ENCODE measurements around the gene LAMC3.
"Not testable (repeated sequence)": the region's sequence is repeated elsewhere in the genome, so short reads cannot be mapped to it uniquely, and the experiment has no call there.

LAMC3 gene

DNA sequence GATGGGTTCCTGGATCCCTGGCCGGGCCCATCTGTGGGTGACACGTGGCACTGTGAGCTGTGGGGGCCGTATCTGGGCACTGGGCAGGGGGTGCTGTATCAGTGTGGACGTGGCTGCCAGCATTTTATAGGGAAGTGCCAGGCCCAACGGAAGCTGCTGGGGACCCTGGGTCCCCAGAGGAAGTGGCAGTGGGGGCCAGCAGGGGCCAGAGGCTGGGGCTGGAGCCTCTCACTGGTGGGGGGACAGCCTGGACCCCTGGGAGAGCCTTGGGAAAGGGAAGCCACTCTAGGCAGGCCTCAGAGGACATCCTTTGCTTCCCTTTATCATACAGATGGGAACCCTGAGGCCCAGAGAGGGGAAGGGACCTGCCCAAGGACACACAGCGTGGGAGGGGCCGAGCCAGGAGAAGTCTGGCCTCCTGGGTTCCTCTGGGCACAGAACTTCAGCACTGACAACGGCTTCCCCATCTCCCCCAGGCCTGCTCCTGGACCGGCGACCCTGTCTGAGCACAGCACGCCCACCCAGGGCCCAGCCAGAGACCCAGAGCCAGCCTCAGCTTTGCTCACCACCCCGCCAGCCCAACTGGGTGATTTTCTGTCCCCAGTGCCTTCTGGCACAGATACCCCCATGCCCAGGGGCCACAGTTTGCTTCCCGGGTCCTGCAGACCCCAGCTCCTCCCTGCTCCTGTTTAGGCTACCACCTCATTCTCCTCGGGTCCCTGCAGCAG is 15.5 kb upstream of the LAMC3 start:
- DNase-seq = no peak

DNA sequence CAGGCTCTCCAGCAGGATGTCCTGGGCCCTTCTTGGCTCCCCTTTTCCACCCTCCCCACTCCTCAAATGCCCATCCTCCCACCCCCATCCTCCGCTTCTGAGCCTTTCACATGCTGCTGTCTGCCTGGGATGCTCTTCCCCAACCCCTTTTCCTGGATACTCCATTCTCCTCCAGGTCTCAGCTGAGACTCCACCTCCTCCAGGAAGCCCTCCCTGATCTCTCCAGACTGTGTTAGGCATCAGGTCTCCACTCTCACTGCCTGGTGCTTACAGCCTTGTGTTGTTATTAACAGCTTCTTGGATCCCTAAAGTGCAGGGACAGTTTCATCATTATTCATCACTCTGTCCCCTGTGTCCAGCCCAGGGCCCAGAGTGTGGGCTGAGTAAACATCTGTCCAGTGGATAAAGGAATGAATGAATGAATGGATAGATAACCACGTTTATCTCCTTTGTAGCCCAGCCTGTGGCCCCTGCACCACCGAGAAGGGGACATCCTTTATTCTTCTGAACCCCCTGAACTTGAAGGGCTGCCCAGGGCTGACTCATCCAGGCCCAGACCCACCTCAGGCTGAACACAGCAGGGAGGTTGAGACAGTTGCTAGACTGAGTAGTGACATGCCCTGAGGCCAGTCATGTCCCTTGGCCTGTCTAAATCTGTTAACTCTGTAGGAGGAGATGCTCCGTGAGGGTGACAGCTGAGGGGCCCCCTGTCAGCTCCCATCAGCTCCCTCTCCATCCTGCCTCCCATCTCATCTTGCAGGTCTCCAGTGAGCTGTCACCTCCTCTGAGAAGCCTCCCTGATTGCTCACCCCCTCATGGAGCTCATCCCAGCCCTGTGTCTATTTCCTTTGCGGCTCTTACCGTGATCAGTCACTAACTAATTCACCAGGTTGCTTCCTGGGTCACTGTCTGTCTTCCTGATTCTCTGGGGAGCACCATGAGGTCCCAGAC is 14.6 kb upstream of the LAMC3 start:
- peak; percentile 10 for DNase-seq

DNA sequence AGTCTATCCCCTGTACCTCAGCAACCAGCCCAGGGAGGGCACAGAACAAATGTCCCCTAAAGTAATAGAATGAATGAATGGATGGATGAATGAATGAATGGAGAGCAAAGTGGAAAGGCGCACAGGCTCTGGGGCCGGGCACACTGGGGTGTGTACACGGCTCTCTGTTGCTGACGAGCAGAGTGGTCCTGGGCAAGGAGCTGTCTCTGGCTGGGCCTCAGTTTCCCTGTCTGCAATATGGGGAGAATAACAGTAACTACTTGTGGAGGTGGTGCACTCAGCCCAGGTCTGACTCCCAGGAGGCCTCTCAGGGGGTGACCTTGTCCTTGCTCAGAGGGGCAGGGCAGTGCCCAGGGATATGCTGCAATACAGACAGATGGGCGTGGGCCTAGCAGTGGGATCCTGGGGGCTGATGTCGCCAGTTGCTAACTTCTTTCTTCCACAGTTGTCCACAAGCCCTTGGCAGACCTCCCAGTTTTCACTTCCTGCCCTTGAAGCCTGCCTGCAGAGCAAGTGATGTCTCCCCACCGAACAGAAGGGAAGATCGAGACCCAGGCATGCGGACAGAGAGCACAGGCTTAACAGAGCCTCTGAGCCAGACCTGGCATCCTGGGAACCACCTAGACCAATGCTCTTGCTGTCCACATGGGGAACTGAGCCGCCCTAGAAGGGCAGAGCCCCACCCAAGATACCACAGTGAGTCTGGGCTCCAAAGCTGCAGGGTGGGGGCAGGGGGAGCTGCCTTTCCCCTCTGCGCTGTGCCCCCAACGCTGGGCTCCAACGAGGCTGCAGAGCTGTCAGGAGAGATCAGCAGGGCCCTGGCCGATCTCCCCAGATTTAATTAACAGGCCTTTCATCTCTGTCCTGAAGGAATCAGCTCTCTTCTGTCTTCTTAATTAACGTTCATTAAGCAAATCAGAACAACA is 13.6 kb upstream of the LAMC3 start:
- DNase-seq = peak; percentile 61

DNA sequence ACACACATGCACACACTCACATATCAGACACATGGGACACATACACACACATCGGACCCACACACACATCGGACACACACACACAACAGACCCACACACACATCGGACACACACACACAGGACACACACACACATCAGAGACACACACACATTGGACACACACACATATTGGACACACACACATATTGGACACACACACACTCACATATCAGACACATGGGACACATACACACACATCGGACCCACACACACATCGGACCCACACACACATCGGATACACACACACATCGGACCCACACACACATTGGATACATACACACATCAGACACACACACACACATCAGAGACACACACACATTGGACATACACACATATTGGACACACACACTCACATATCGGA is 12.8 kb upstream of the LAMC3 start:
- no peak for DNase-seq

DNA sequence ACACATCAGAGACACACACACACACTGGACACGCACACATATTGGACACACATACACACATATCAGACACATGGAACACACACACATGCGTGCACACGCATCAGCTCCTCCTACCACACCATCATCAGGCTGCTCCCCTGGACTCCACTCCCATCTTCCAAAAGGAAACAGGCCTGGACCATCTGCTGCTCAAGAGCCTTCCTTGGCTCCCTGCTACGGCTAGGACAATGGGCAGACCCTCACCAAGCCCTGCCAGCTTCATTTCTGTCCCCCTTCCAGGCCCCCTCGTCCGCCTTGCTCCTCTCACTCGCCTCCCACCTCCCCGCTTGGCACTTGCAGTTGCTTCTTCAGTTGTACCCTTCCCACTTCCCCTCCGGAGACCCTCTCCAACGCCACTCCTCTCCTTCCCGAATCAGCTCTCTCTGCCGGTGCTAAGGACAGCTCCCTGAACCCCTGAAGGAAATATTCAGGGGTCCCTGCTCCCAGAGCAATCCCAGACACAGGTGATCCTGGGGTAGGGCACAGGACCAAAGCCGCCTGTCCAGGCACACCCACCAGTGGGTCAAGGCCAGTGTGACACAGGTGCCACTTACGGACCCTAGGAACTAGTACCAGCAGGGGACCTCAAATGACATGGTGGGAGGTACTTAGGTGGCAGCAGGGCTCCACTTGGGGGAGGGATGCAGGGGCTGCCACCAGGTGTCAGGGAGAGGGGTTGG is 12.1 kb upstream of the LAMC3 start:
- DNase-seq = no peak

DNA sequence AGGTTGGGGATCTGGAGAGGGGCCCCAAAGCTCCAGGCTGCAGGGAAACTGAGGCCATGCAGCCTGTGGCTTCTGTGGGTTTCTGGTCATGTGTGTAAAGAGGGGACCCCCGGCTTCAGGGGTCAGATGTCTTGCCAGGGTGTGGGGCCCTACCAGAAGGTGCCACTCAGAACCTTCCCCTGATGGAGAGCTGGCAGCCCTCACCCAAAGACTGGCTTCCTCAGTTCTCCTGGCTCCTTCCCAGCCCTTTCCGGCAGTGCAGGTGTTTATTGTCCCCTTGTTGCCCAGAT is 11.6 kb upstream of the LAMC3 start:
- DNase-seq = no peak

DNA sequence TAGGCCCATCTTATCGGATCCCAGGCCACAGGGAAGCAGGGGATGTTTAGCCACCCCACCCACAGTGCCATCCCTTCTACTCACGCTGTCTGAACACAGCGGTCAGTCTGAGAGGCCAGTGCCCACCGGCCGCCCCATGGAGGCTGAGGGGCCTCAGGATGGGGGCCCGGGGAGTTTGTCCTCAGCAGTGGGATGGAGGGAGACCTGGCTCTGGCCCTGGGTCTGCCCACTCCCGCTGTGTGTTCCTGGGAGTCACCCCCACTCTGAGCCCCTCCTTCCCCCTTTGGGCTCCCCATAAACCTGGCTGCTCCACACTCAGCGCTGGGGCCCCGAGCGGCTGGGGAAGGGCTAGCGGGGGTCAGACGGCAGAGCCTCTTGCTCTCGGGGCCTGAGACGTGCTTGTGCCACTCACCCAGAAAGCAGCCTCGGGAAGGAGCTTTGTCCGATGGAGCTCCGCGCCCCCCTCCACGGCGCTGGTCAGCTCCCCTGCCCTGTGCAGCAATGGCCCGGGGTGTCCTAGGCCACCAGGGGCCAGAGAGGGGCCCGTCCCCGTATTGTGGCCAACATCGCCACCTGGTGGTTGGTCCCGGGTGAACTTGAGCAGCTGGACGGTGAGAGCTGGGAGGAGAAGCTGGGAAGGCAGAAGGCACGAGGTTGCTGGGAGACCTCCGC is 10.9 kb upstream of the LAMC3 start:
- peak; percentile 85 for DNase-seq

DNA sequence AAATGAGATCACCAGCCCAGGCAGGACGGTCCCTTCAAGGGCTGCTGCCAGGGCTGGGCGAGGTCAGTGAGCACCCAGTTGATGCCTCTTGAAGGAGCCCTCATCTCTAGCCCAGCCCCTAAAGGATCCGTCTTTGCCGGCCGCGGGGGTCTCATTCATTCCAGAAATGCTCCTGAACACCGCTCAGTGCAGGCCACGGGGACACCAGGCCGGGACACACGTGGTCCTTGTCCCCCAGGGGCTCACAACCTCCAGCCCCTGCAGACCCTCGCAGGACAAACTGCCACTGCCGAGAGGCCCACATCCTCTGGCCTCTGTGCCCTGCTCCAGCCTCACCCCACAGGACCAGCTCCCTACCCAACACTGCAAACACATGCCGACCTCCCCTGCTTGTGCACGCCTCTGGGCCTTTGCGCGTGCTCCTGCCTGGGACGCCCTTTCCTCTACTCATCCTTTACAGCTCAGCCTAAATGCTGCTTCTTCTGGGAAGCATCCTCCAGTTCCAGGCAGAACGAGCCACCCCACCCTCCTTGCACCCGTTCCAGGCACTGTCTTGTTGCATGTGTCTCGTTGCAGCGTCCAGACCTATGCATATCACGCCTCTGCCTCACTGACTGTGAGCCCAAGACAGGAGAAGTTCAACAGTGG is 10.3 kb upstream of the LAMC3 start:
- DNase-seq = no peak

DNA sequence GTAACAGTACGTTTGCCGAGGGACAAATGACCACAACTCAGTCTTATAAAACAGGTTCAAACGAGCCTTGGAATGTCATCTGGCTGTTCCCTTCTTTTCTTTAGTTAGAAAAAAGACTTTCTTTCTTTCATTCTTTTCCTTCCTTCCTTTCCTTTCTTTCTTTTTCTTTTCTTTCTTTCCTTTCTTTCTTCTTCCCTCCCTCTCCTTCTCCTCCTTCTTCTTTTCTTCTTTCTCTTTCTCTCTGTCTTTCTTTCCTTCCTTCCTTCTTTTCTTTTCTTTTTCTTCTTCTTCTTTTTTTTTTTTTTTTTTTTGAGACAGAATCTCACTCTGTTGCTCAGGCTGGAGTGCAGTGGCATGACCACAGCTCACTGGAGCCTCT is 9.7 kb upstream of the LAMC3 start:
- no peak for DNase-seq

DNA sequence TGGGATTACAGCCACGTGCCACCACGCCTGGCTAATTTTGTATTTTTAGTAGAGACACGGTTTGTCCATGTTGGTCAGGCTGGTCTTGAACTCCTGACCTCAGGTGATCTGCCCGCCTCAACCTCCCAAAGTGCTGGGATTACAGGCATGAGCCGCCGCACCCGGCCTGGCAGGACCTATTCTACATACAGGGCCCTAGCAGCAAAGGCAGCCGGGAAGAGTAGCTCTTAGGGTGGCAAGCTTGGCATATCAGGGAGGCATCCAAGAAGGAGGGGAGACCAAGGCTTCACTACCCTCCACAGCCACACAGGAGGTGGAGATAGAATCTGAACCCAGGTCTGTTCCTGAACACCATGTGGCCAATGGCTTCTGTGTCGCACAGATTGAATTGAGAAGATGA is 8.4 kb upstream of the LAMC3 start:
- DNase-seq = not testable (repeated sequence)

DNA sequence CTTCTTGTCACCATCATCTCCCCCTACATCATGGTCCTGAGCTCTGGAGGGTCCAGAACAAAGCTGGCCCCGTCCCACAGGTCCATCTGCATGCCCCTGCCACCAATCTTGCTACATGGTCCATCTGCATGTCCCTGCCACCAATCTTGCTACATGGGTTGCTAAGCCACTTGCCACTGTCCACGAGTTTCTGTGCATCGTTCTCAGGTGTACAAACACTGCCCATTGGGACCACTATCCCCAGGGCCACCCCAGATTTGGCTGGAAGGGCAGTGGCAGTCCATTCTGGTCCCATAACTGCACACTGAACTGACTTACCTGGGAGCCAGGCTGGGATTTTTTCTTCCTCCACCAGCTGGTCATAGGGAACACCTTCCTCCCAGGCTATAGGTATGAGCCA is 8.0 kb upstream of the LAMC3 start:
- DNase-seq = no peak

DNA sequence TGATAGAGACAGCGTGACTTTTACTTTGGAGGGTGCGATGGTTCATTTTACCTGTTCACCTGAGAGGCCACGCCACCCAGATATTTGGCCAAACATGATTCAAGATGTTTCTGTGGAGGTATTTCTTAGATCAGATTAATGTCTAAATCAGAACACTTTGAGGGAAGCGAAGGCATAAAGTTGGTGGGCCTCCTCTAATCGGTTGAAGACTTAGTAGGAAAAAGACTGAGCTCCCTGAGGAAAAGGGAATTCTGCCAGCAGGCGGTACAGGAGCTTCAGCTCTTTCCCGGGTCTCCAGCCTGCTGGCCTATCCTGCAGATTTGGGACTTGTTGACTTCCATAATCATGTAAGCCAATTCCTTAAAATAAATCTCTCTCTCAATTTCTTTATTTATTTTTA is 7.0 kb upstream of the LAMC3 start:
- no peak for DNase-seq

DNA sequence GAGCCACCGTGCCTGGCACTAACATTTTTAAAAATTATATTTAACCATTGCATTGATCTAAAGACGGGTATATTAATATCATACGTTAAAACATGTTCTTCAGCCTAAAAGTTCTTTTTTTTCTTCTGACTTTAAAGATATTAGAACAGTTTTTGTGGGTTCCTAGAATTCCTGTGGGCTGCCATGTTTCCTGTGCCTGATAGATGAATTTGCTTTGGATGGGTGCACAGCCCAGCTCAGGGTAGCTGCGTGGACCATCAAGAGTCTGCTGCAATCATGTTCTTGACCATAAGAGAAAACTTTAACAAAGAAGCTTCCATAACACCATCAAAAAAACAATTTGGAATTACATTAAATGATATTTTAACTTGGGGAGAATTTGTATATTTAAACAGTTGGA is 2.4 kb upstream of the LAMC3 start:
- no peak for DNase-seq

DNA sequence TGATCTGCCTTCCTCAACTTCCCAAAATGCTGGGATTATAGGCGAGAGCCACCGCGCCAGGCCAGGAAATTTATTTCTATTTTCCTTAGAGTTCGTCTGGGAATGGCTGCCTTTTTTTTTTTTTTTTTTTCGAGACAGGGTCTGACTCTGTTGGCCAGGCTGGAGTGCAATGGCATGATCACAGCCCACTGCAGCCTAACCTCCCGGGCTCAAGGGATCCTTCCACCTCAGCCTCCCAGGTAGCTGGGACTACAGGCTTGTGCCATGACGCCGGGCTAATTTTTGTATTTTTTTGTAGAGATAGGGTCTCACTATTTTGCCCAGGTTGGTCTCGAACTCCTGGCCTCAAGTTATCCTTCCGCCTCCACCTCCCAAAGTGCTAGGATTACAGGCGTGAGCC is 888 bp upstream of the LAMC3 start:
- no peak for DNase-seq

DNA sequence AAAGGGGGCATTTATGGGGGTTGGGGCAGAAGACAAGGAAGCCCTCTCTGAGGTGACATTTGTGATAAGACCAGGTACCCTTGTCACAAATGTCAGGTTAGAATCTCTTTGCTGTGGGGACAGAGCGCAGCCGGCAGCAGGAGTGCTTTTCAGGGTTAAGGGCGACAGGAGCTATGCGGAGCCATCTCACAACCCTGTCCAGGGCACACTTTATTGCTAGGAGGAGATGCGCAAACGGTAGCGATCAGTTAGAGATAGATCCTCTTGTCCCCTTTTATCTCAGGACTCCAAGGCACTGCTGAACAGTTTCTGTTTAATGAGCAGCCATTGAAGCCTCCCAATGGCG is 438 bp upstream of the LAMC3 start:
- no peak for DNase-seq

DNA sequence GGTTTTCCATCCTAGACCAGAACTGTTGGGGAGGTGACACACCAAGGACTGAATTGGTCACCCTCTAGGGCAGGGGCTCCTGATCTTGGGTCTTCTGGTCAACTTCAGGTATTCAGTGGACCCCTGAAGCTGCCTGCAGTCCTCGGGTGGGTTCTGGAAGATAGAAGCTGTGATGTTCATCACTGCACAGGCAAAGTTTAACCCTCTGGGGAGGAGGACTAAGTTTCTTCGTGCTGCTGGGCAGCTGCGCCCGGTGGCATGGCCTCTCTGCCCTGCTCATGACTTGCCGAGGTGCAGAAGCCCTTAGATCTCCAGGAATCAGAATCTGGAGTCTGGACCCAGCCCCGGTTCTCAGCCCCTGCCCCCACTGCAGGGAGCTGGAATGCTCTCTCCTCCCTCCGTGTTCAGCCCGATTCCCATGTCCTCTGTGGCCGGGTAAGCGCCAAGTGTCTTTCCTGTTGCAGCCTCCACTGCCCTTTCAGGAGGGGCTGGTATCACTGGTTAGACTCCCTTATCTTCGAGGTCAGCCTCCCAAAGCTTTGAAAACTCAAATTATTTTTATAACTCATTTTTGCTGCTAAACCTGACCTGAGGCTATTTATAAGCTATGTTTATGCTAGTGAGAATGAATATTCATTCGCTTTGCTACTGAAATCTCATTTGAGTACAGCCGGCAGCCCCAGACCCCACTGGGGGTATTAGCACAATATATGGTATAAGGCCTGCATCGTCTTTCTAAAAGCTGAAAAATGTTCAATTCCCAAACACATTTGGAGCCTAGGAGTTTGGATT is 1.7 kb downstream of the LAMC3 start:
- DNase-seq = no peak

DNA sequence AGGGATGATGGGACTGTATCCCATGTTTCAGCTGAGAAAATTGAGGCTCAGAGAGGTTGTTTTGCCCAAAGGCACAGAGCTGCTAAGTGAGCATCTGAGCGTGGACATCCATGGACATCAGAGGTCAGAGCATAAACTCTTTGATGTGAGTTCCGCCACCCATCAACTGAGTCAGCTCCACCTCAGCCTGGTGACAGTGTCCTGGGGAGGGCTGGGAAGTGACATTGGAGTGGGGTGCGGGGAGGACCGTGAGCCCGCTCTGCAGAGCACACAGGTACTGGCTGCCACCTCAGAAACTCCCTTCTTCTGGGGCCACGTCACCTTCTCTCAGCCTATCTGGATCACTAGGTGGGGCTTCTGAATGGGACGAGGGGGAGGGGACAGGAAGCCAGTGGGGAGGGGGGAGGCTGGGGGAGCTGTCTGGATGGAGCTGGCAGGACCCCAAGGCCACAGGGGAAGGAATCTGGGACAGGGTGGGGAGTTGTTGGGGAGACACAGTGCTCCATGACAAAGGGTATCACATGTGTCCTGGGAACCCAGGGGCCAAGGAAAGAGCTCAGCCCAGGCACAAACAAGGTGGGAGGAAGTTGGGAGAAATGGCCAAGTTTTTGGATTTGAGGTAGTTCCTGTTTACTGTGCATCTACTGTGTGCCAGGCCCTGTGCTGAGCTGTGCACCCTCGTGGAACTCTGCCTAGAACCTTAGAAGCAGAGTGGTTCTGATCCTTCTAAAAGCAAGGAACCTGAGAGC is 2.5 kb downstream of the LAMC3 start:
- DNase-seq = no peak

DNA sequence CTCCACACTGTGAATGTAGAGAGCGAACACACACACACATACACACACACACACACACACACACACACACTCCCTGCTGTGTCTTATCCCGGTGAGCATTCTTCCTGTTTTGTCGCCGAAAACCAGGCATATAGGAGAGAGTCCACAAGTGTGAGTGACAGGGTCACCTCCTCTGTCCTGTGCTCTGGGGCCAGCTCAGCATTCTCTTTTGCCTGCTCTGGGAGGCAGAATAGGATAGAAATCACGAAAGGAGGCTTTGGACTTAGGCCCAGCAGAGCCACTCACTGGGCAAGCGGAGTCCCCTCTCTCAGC is 3.0 kb downstream of the LAMC3 start:
- peak; percentile 9 for DNase-seq

DNA sequence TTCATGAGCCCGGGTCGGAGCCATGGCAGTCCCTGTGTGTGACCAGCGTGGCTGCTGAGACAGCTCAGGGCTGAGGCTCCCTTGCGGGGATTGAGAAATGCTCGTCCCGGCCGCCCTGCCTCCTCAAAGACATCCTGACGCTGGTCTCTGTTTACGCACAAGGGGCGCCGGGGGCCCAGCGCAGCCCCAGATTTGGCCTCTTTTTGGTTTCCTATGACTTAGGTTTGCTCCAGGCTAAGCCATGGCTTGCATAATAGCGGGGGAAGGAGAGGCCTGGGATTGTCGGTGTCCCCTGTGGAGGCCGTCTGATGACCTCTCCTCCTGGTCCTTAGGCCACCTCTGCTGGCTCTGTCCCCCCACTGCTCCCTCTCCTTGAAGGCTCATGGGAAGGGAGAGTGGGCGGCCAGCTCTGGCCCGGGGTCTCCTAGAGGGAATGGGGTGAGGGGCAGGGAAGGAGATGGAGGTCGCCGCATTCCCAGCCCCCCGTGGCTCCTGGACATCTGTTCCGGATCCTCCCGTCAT is 3.5 kb downstream of the LAMC3 start:
- DNase-seq = no peak

Measured in OCI-M1 (cell line).